SK-N-SH treated with all-trans-retinoic acid at 6 μM for 48 hours (cell line): ENCODE measurements around the gene OCA2.

Experiments used
- ATAC-seq: fragments of 200-7000 bp; cut with Tn5 transposase; 3 replicates; pipeline ENCODE4 v1.9.1; 2020; ENCODE audit warnings: mild to moderate bottlenecking, moderate library complexity
- ARNTL ChIP-seq: fragments of 450-650 bp; formaldehyde crosslinking; IDR thresholded peaks from 2 replicates; pipeline ENCODE4 v1.5.0; 2020; ENCODE audit warnings: low read depth, mild to moderate bottlenecking, moderate library complexity, borderline replicate concordance
- BACH2 ChIP-seq: fragments of 250-450 bp; sonication (Bioruptor Pico); IDR thresholded peaks from 2 replicates; pipeline ENCODE4 v1.9.0; 2021; ENCODE audit warnings: mild to moderate bottlenecking, borderline replicate concordance
- CSDC2 ChIP-seq: fragments of 250-450 bp; sonication (Bioruptor Pico); IDR thresholded peaks from 2 replicates; pipeline ENCODE4 v1.5.0; 2020; ENCODE audit warnings: mild to moderate bottlenecking, moderate library complexity
- ESRRG ChIP-seq: fragments of 250-450 bp; sonication (Bioruptor Pico); IDR thresholded peaks from 2 replicates; pipeline ENCODE4 v1.6.1; 2021; ENCODE audit warnings: mild to moderate bottlenecking
- GLIS3 ChIP-seq: fragments of 250-450 bp; sonication (Bioruptor Pico); IDR thresholded peaks from 2 replicates; pipeline ENCODE4 v1.5.0; 2020; ENCODE audit warnings: mild to moderate bottlenecking, moderate library complexity
- OSR1 ChIP-seq: fragments of 250-450 bp; sonication (Bioruptor Pico); IDR thresholded peaks from 2 replicates; pipeline ENCODE4 v1.8.0; 2022; ENCODE audit warnings: moderate library complexity, mild to moderate bottlenecking, inconsistent platforms
- PPARA ChIP-seq: fragments of 250-450 bp; sonication (Bioruptor Pico); IDR thresholded peaks from 2 replicates; pipeline ENCODE4 v1.5.0; 2020; ENCODE audit warnings: mild to moderate bottlenecking, borderline replicate concordance
- RARB ChIP-seq: fragments of 250-450 bp; sonication (Bioruptor Pico); IDR thresholded peaks from 2 replicates; pipeline ENCODE4 v1.8.0; 2021; ENCODE audit warnings: mild to moderate bottlenecking, moderate library complexity
- SNAI2 ChIP-seq: fragments of 250-450 bp; sonication (Bioruptor Pico); IDR thresholded peaks from 2 replicates; pipeline ENCODE4 v1.5.0; 2020; ENCODE audit warnings: mild to moderate bottlenecking, moderate library complexity
- TCF4 ChIP-seq: fragments of 250-450 bp; sonication (Bioruptor Pico); IDR thresholded peaks from 2 replicates; pipeline ENCODE4 v1.8.0; 2021; ENCODE audit warnings: mild to moderate bottlenecking, moderate library complexity, borderline replicate concordance
- TOX ChIP-seq: fragments of 250-450 bp; sonication (Bioruptor Pico); IDR thresholded peaks from 2 replicates; pipeline ENCODE4 v1.8.0; 2021; ENCODE audit warnings: mild to moderate bottlenecking, moderate library complexity, borderline replicate concordance
- ZC3H10 ChIP-seq: fragments of 250-450 bp; sonication (Bioruptor Pico); IDR thresholded peaks from 2 replicates; pipeline ENCODE4 v1.5.1; 2021; ENCODE audit warnings: mild to moderate bottlenecking, moderate library complexity
- ZNF565 ChIP-seq: fragments of 450-650 bp; formaldehyde crosslinking; conservative IDR thresholded peaks from 2 replicates; pipeline ENCODE4 v1.5.0; 2020; ENCODE audit warnings: low read depth, mild to moderate bottlenecking, moderate library complexity
- ZNF8 ChIP-seq: fragments of 450-650 bp; formaldehyde crosslinking; IDR thresholded peaks from 2 replicates; pipeline ENCODE4 v1.5.0; 2020; ENCODE audit warnings: mild to moderate bottlenecking, moderate library complexity
- TF ChIP-seq, protein P1 (sequence below): fragments of 250-450 bp; sonication (Bioruptor Pico); IDR thresholded peaks from 2 replicates; pipeline ENCODE4 v1.5.1; 2020; ENCODE audit warnings: low read depth, mild to moderate bottlenecking, moderate library complexity
- TF ChIP-seq, protein P2 (sequence below): fragments of 250-450 bp; sonication (Bioruptor Pico); IDR thresholded peaks from 2 replicates; pipeline ENCODE4 v1.8.0; 2020; ENCODE audit warnings: mild to moderate bottlenecking, moderate library complexity, borderline replicate concordance
- TF ChIP-seq, protein P3 (sequence below): fragments of 250-450 bp; sonication (Bioruptor Pico); IDR thresholded peaks from 2 replicates; pipeline ENCODE4 v1.5.1; 2021; ENCODE audit warnings: mild to moderate bottlenecking, moderate library complexity
- TF ChIP-seq, protein P4 (sequence below): fragments of 250-450 bp; sonication (Bioruptor Pico); IDR thresholded peaks from 2 replicates; pipeline ENCODE4 v1.8.0; 2021; ENCODE audit warnings: low read depth, mild to moderate bottlenecking, moderate library complexity, borderline replicate concordance
- TF ChIP-seq, protein P5 (sequence below): fragments of 250-450 bp; sonication (Bioruptor Pico); IDR thresholded peaks from 2 replicates; pipeline ENCODE4 v1.5.0; 2020; ENCODE audit warnings: mild to moderate bottlenecking, moderate library complexity

OCA2 gene

DNA sequence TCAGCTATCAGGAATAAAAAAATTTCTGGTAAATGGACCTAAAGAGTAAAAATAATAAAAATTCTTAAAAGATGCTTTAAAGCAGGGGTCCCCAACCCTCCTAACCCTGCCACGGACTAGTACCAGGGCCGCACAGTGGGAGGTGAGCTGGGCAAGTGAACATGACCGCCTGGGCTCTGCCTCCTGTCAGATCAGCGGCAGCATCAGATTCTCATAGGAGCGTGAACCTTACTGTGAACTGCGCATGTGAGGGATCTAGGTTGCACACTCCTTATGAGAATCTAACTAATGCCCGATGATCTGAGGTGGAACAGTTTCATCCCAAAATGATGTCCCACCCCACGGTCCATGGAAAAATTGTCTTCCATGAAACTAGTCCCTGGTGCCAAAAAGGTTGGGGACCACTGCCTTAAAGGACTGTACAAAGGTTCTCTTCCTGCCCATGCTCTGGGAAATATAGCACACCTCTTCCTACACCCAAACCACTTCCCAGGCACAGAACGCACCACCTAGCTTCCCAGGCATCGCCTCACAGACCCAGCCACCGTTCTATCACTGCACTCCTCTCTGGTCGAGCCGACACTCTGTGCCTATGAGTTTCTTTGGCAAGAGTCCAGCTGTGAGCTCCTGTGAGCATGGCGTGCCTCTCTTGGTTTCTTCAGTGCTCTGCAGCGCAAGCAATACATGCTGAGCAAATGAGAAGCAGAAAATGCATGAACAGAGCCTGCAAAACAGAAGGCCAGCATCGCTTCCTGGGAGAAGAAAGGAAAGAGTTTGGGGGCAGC lies 104.9 kb downstream of the OCA2 start (continued):
- TF ChIP-seq, protein P1, sequence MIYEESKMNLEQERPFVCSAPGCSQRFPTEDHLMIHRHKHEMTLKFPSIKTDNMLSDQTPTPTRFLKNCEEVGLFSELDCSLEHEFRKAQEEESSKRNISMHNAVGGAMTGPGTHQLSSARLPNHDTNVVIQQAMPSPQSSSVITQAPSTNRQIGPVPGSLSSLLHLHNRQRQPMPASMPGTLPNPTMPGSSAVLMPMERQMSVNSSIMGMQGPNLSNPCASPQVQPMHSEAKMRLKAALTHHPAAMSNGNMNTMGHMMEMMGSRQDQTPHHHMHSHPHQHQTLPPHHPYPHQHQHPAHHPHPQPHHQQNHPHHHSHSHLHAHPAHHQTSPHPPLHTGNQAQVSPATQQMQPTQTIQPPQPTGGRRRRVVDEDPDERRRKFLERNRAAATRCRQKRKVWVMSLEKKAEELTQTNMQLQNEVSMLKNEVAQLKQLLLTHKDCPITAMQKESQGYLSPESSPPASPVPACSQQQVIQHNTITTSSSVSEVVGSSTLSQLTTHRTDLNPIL (CRISPR knock-in tag), result no peak
- TF ChIP-seq BACH2 (no peak), OSR1 (no peak), CSDC2 (CRISPR knock-in tag) (no peak), ARNTL (CRISPR knock-in tag) (no peak), TOX (CRISPR knock-in tag) (no peak), TCF4 (no peak)

DNA sequence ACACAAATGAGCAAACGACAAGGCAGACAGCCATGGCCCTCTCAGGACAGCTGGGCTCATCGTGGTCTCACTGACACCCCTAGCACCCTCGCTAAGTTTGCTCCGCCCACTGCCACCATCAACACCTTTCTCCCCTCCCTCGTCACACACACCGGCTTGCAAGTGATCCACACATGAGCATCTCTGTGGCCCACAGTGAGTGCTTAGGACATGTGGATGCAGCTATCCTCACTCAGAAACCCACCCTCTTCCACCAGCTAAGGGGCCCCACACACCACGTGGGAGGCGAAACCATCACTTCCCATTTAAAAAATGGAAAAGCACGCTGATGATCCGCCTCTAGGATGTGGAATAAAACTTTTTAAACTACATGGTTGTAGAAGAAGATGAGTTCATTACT lies 105.6 kb downstream of the OCA2 start:
- ATAC-seq, result no peak
- TF ChIP-seq, protein P2, sequence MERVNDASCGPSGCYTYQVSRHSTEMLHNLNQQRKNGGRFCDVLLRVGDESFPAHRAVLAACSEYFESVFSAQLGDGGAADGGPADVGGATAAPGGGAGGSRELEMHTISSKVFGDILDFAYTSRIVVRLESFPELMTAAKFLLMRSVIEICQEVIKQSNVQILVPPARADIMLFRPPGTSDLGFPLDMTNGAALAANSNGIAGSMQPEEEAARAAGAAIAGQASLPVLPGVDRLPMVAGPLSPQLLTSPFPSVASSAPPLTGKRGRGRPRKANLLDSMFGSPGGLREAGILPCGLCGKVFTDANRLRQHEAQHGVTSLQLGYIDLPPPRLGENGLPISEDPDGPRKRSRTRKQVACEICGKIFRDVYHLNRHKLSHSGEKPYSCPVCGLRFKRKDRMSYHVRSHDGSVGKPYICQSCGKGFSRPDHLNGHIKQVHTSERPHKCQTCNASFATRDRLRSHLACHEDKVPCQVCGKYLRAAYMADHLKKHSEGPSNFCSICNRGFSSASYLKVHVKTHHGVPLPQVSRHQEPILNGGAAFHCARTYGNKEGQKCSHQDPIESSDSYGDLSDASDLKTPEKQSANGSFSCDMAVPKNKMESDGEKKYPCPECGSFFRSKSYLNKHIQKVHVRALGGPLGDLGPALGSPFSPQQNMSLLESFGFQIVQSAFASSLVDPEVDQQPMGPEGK (CRISPR knock-in tag), result no peak
- TF ChIP-seq, protein P1 (CRISPR knock-in tag), result no peak
- TF ChIP-seq, protein P3, sequence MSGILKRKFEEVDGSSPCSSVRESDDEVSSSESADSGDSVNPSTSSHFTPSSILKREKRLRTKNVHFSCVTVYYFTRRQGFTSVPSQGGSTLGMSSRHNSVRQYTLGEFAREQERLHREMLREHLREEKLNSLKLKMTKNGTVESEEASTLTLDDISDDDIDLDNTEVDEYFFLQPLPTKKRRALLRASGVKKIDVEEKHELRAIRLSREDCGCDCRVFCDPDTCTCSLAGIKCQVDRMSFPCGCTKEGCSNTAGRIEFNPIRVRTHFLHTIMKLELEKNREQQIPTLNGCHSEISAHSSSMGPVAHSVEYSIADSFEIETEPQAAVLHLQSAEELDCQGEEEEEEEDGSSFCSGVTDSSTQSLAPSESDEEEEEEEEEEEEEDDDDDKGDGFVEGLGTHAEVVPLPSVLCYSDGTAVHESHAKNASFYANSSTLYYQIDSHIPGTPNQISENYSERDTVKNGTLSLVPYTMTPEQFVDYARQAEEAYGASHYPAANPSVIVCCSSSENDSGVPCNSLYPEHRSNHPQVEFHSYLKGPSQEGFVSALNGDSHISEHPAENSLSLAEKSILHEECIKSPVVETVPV (CRISPR knock-in tag), result no peak
- no peak for TF ChIP-seq ARNTL (CRISPR knock-in tag)
- TF ChIP-seq ESRRG, result no peak
- TF ChIP-seq GLIS3, result no peak
- no peak for TF ChIP-seq RARB (CRISPR knock-in tag)
- no peak for TF ChIP-seq PPARA
- no peak for TF ChIP-seq TCF4
- no peak for TF ChIP-seq ZC3H10
- TF ChIP-seq CSDC2 (CRISPR knock-in tag), result no peak
- no peak for TF ChIP-seq ZNF8 (CRISPR knock-in tag)
- TF ChIP-seq SNAI2 (CRISPR knock-in tag), result no peak
- TF ChIP-seq, protein P4, sequence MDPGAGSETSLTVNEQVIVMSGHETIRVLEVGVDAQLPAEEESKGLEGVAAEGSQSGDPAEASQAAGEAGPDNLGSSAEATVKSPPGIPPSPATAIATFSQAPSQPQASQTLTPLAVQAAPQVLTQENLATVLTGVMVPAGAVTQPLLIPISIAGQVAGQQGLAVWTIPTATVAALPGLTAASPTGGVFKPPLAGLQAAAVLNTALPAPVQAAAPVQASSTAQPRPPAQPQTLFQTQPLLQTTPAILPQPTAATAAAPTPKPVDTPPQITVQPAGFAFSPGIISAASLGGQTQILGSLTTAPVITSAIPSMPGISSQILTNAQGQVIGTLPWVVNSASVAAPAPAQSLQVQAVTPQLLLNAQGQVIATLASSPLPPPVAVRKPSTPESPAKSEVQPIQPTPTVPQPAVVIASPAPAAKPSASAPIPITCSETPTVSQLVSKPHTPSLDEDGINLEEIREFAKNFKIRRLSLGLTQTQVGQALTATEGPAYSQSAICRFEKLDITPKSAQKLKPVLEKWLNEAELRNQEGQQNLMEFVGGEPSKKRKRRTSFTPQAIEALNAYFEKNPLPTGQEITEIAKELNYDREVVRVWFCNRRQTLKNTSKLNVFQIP (CRISPR knock-in tag), result no peak
- TF ChIP-seq ZNF565 (CRISPR knock-in tag), result no peak
- TF ChIP-seq, protein P5, sequence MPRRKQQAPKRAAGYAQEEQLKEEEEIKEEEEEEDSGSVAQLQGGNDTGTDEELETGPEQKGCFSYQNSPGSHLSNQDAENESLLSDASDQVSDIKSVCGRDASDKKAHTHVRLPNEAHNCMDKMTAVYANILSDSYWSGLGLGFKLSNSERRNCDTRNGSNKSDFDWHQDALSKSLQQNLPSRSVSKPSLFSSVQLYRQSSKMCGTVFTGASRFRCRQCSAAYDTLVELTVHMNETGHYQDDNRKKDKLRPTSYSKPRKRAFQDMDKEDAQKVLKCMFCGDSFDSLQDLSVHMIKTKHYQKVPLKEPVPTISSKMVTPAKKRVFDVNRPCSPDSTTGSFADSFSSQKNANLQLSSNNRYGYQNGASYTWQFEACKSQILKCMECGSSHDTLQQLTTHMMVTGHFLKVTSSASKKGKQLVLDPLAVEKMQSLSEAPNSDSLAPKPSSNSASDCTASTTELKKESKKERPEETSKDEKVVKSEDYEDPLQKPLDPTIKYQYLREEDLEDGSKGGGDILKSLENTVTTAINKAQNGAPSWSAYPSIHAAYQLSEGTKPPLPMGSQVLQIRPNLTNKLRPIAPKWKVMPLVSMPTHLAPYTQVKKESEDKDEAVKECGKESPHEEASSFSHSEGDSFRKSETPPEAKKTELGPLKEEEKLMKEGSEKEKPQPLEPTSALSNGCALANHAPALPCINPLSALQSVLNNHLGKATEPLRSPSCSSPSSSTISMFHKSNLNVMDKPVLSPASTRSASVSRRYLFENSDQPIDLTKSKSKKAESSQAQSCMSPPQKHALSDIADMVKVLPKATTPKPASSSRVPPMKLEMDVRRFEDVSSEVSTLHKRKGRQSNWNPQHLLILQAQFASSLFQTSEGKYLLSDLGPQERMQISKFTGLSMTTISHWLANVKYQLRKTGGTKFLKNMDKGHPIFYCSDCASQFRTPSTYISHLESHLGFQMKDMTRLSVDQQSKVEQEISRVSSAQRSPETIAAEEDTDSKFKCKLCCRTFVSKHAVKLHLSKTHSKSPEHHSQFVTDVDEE (CRISPR knock-in tag), result no peak
- TF ChIP-seq, all 23 proteins: peak for 0
